ENCODE data around the gene PDZD11. TPM values are rescaled to one million over a fixed set of nuclear protein-coding genes. Genes with fewer than 3 reads are reported as not detected.
A peak's percentile ranks its signal among the peaks of the same experiment; 100 is the strongest.

Gene PDZD11
- total RNA-seq, 1 experiment from 2014 or later = 102 TPM

GRCh38 chrX:70281951-70282350 lies 7.8 kb downstream of the PDZD11 start, which contains the start of gene RAB41:
Gene RAB41 (plus strand): TSS chrX:70282172. CDS start chrX:70282218, 46 bp downstream.
- POLR2A ChIA-PET = no interaction called here
- BruUV-seq (replicated peaks) = no TSS peak

DNA sequence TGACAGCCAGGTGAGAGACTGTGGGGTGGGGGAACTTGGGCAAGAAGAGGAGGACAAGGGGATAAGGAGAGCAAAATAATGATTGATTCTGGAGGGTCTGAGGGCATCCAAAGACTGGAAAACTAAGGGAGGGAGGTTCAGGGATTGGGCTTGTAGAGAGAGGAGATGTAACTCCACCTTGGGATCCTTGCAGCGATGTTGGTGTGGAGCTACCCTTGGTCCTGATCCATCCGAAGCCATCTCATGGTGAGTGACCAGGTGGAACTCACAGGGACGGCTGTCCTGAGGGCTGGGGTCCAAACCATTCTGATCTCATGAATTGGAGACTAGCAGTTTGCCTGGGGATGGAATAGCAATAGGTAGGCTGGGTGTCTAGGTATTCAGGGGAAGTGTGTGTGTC lies 9.2 kb downstream of the PDZD11 start:
- Histone ChIP-seq H3K36me3 (ENCODE audit: control insufficient read depth, insufficient read depth, low read length) (no peaks in the 10 kb centered on the region), H3K9me3 (ENCODE audit: control insufficient read depth, insufficient read depth, low read depth, low read length) (no peaks in the 10 kb centered on the region), H3K27ac (ENCODE audit: low read length) (no peak overlapping the region), H3K4me3 (ENCODE audit: low read depth in 2 of 2, low read length in 2 of 2) (no peak overlapping the region), H3K4me1 (ENCODE audit: control insufficient read depth, insufficient read depth, low read length) (no peaks in the 10 kb centered on the region), H3K27me3 (ENCODE audit: control insufficient read depth, insufficient read depth, low read length) (no peaks in the 10 kb centered on the region)
- intact Hi-C loops (cut with micrococcal nuclease; ENCODE audit: unreplicated experiment) (no loop called here), in situ Hi-C loops (cut with HindIII; ENCODE audit: low pct_unique_long_range_greater_than_20kb, low sequenced_read_pairs) (no loop called here)
- ATAC-seq = no peak
- POLR2A ChIA-PET = no interaction called here
- no TSS peak for BruUV-seq (replicated peaks)
- no peak for TF ChIP-seq POLR2AphosphoS5 (IDR thresholded peaks at IDR 0.05; ENCODE audit: low read depth, low read length)
- TF ChIP-seq, protein P1, sequence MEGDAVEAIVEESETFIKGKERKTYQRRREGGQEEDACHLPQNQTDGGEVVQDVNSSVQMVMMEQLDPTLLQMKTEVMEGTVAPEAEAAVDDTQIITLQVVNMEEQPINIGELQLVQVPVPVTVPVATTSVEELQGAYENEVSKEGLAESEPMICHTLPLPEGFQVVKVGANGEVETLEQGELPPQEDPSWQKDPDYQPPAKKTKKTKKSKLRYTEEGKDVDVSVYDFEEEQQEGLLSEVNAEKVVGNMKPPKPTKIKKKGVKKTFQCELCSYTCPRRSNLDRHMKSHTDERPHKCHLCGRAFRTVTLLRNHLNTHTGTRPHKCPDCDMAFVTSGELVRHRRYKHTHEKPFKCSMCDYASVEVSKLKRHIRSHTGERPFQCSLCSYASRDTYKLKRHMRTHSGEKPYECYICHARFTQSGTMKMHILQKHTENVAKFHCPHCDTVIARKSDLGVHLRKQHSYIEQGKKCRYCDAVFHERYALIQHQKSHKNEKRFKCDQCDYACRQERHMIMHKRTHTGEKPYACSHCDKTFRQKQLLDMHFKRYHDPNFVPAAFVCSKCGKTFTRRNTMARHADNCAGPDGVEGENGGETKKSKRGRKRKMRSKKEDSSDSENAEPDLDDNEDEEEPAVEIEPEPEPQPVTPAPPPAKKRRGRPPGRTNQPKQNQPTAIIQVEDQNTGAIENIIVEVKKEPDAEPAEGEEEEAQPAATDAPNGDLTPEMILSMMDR (IDR thresholded peaks at IDR 0.05) = no peak
- TF ChIP-seq REST (IDR thresholded peaks at IDR 0.05; ENCODE audit: insufficient read depth in 1 of 2, low read depth in 2 of 2, low read length in 1 of 2) = peak; percentile 29 to 51; a peak in 1 of 4 replicates
- no peak for TF ChIP-seq TCF7L2 (IDR thresholded peaks at IDR 0.05; ENCODE audit: low read depth, low read length)
- no peak for TF ChIP-seq SIN3A (IDR thresholded peaks at IDR 0.05; ENCODE audit: borderline replicate concordance, insufficient read depth, low read depth, low read length)
- no peak for DNase-seq (ENCODE audit: low read depth, low spot score)
- CTCF ChIA-PET = no interaction called here

More at GRCh38 chrX:70281951-70282350, 7.8 kb downstream of the PDZD11 start, which contains the start of gene RAB41:
- Histone ChIP-seq H3K27ac (ENCODE audit: low read length) (no peak within 1 kb of the TSS), H3K36me3 (ENCODE audit: control insufficient read depth, insufficient read depth, low read length) (0 out of 2 replicates have a peak, but pooled peaks cover under 1% of the 10 kb centered on the region), H3K4me1 (ENCODE audit: control insufficient read depth, insufficient read depth, low read length) (no peaks in the 10 kb centered on the region), H3K4me3 (ENCODE audit: low read depth in 2 of 2, low read length in 2 of 2) (no peak within 1 kb of the TSS), H3K27me3 (ENCODE audit: control insufficient read depth, insufficient read depth, low read length) (no peaks in the 10 kb centered on the region), H3K9me3 (ENCODE audit: control insufficient read depth, insufficient read depth, low read depth, low read length) (no peaks in the 10 kb centered on the region)
- in situ Hi-C loops (cut with HindIII; ENCODE audit: low pct_unique_long_range_greater_than_20kb, low sequenced_read_pairs) = no loop called here
- CTCF ChIA-PET = no interaction called here
- intact Hi-C loops (cut with micrococcal nuclease; ENCODE audit: unreplicated experiment) = no loop called here
- no peak for TF ChIP-seq SIN3A (IDR thresholded peaks at IDR 0.05; ENCODE audit: borderline replicate concordance, insufficient read depth, low read depth, low read length)
- TF ChIP-seq TCF7L2 (IDR thresholded peaks at IDR 0.05; ENCODE audit: low read depth, low read length) = no peak
- no peak for TF ChIP-seq REST (IDR thresholded peaks at IDR 0.05; ENCODE audit: insufficient read depth in 1 of 2, low read depth in 2 of 2, low read length in 1 of 2)
- no peak for TF ChIP-seq POLR2AphosphoS5 (IDR thresholded peaks at IDR 0.05; ENCODE audit: low read depth, low read length)
- TF ChIP-seq, protein P1 (IDR thresholded peaks at IDR 0.05) = no peak
- no peak for ATAC-seq
- no peak for DNase-seq (ENCODE audit: low read depth, low spot score)

Measured in Panc1 (cell line).